HepG2 (cell line): Measurements from ENCODE around the gene STMN3. TPM values are rescaled to one million over a fixed set of nuclear protein-coding genes. Genes with fewer than 3 reads are reported as not detected.

Source experiments
- ARNT2 ChIP-seq: sonication (generic); formaldehyde crosslinking; IDR thresholded peaks from 2 replicates; pipeline ENCODE4 v1.8.0; 2022; ENCODE audit warnings: mild to moderate bottlenecking, low read depth, missing genetic modification reagents, moderate library complexity
- ATF4 ChIP-seq, 2 experiments: fragments of 450-650 bp in 1 of 2; sonication (generic) in 1 of 2; formaldehyde crosslinking; IDR thresholded peaks; 2 replicates each; pipeline versions ENCODE4 v1.5.0 to v1.8.0; 2020 to 2022; ENCODE audit warnings: mild to moderate bottlenecking in 1 of 2, missing genetic modification reagents in 1 of 2
- BCLAF1 ChIP-seq: fragments of 450-650 bp; IDR thresholded peaks from 2 replicates; pipeline ENCODE4 v1.6.1; 2017; ENCODE audit warnings: mild to moderate bottlenecking
- HIC2 ChIP-seq: sonication (generic); formaldehyde crosslinking; IDR thresholded peaks from 2 replicates; pipeline ENCODE4 v1.9.0; 2022; ENCODE audit warnings: low read depth, missing genetic modification reagents
- KDM5B ChIP-seq: sonication (generic); formaldehyde crosslinking; IDR thresholded peaks from 2 replicates; pipeline ENCODE4 v1.4.0; 2020; ENCODE audit warnings: missing genetic modification reagents, mild to moderate bottlenecking, borderline replicate concordance
- PBX3 ChIP-seq: sonication (generic); formaldehyde crosslinking; IDR thresholded peaks from 2 replicates; pipeline ENCODE4 v1.8.1; 2023; ENCODE audit warnings: missing genetic modification reagents, inconsistent platforms, borderline replicate concordance
- RXRA ChIP-seq: sonication (generic); formaldehyde crosslinking; IDR thresholded peaks from 2 replicates; pipeline ENCODE4 v1.5.1; 2020; ENCODE audit warnings: missing genetic modification reagents
- SRF ChIP-seq: IDR thresholded peaks from 2 replicates; pipeline ENCODE4 v1.6.1; 2011; ENCODE audit warnings: mild to moderate bottlenecking, low read depth, low read length, moderate library complexity
- USF2 ChIP-seq, 2 experiments: sonication (generic) in 1 of 2; formaldehyde crosslinking in 1 of 2; IDR thresholded peaks; 2 replicates each; pipeline versions ENCODE4 v1.5.1 to v1.6.1; 2011 to 2020; ENCODE audit warnings: borderline replicate concordance in 1 of 2, low read depth in 1 of 2, low read length in 1 of 2, mild to moderate bottlenecking in 1 of 2, missing genetic modification reagents in 1 of 2, moderate library complexity in 1 of 2
- ZNF10 ChIP-seq: sonication (generic); formaldehyde crosslinking; IDR thresholded peaks from 2 replicates; pipeline ENCODE4 v1.4.0; 2020; ENCODE audit warnings: mild to moderate bottlenecking, low read depth, missing genetic modification reagents, borderline replicate concordance
- ZNF382 ChIP-seq: sonication (generic); formaldehyde crosslinking; IDR thresholded peaks from 2 replicates; pipeline ENCODE4 v1.5.0; 2020; ENCODE audit warnings: missing genetic modification reagents, mild to moderate bottlenecking, borderline replicate concordance
- ZNF615 ChIP-seq: sonication (generic); formaldehyde crosslinking; IDR thresholded peaks from 2 replicates; pipeline ENCODE4 v1.5.0; 2020; ENCODE audit warnings: mild to moderate bottlenecking, missing genetic modification reagents, borderline replicate concordance
- ZNF687 ChIP-seq: sonication (generic); formaldehyde crosslinking; IDR thresholded peaks from 2 replicates; pipeline ENCODE4 v1.5.1; 2020; ENCODE audit warnings: mild to moderate bottlenecking, missing genetic modification reagents, moderate library complexity
- polyA plus RNA-seq, 8 experiments: library from polyadenylated mRNA; depleted of rRNA in 3 of 8; stranded (reverse) in 7 of 8; unstranded in 1 of 8; fragments of >200 nt; fragmentation: Illumina TruSeq in 4 of 8; extraction: Trizol in 4 of 8; gene quantifications; 2 replicates each; pipeline versions ENCODE4 v1.2.1 to v1.2.3, GENCODE V29; 2011 to 2016; ENCODE audit warnings: low read depth in 4 of 8, missing spikeins in 1 of 8, mixed read lengths in 1 of 8; ENCODE audit not compliant: insufficient read depth in 1 of 8
- total RNA-seq, 5 experiments: library from RNA; depleted of rRNA; stranded (reverse); fragments of >200 nt; fragmentation: Illumina TruSeq; extraction: Trizol; gene quantifications; 2 replicates each; pipeline ENCODE4 v1.2.3, GENCODE V29; 2016; ENCODE audit warnings: low read depth in 1 of 5

The STMN3 gene
- total and polyA plus RNA-seq, 2 of the 13 experiments (the other 11 are each of a cell fraction or from before 2014, with no cell fraction given), result 21.0 to 48.3 TPM

GRCh38 chr20:63642527-63643247 is 10.5 kb downstream of the STMN3 start (continued):
- peak; percentile 8; the same call in 1 of the 2 replicates for TF ChIP-seq ZNF687 (CRISPR knock-in tag)
- TF ChIP-seq USF2 (IDR thresholded peaks at IDR 0.05; ENCODE audit: low read depth, low read length), result no peak
- TF ChIP-seq USF2 (CRISPR knock-in tag; IDR thresholded peaks at IDR 0.05; ENCODE audit: borderline replicate concordance), result no peak
- no peak for TF ChIP-seq ARNT2 (CRISPR knock-in tag)
- TF ChIP-seq BCLAF1, result no peak
- TF ChIP-seq ZNF615 (CRISPR knock-in tag), result no peak
- no peak for TF ChIP-seq PBX3 (CRISPR knock-in tag)
- TF ChIP-seq RXRA, result peak; percentile 5; the same call in 1 of the 2 replicates
- TF ChIP-seq ZNF382 (CRISPR knock-in tag), result no peak
- no peak for TF ChIP-seq ZNF10 (CRISPR knock-in tag)
- no peak for TF ChIP-seq ATF4 (CRISPR knock-in tag; IDR thresholded peaks at IDR 0.05)
- 0 out of 2 replicates have a peak, but pooled peaks have one; percentile 18 for TF ChIP-seq KDM5B (CRISPR knock-in tag)
- peak; percentile 17; the same call in 1 of the 2 replicates for TF ChIP-seq HIC2 (CRISPR knock-in tag)
- TF ChIP-seq SRF, result no peak
